ENCODE data around the gene BCL2.

The BCL2 gene

DNA sequence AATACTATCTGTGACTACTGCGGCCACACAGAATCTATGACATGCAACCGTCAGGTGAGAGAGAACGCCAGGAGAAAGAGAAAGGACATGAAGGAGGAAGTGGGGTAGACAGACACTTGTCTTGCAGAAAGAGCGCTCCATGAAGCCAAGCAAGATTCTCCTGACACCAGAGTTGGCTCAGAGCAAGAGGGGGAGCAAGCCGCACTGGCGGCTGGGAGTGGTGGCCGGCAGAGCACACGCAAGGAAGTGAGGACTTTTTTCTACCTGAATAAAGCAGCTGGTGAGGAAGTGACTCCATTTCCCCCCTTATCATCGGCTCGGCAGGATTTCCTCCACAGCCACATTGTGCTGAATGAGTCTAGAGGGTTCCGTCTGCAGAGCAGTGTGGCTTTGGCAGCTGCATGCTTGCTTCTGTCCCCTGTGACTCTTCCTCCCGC, 181.6 kb downstream of the BCL2 start:
- Histone ChIP-seq H2BK12ac (ENCODE audit: low read length) (no peak overlapping the region), H4K8ac (ENCODE audit: low read depth, low read length) (no peak overlapping the region)
- no CpG with 5 or more reads among the region's 12 CpGs for WGBS (ENCODE audit: extremely low coverage, insufficient coverage, insufficient read length)

DNA sequence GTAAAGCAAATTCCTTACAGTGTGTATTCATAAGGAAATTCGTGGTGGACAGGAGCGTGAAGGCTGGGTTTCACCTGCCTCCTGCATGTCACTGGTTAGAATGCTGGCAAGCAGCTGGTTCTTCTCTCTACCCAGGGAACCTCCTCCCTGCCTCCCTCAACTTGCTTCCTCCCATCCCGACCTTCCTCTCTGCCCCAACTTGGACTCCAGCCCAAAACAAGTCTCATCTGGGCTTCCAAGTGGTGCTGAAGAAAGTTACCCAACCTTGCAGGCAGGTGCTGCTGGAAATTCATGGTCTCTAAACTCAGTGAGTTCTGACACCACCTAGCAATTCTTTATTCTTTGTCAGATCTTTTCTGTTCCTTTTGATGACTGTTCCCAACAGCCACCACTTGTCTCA, 184.5 kb downstream of the BCL2 start:
- Histone ChIP-seq H4K8ac (ENCODE audit: low read depth, low read length) (no peak overlapping the region), H3K27ac (ENCODE audit: low read depth, low read length) (no peak overlapping the region), H3K18ac (ENCODE audit: low read length) (no peak overlapping the region), H3K14ac (ENCODE audit: low read length) (no peak overlapping the region), H4K12ac (ENCODE audit: low read depth, low read length) (no peak overlapping the region), H2AFZ (ENCODE audit: insufficient read depth, low read length, poor library complexity) (no peak overlapping the region), H3K9me3 (ENCODE audit: insufficient read depth, low read depth, low read length) (no peaks in the 10 kb centered on the region), H2BK120ac (ENCODE audit: insufficient read depth, low read length, poor library complexity) (no peak overlapping the region), H3K4ac (ENCODE audit: low read depth, low read length) (no peak overlapping the region), H3K4me3 (ENCODE audit: low read depth, low read length) (no peak overlapping the region), H3K23ac (ENCODE audit: low read length) (no peak overlapping the region), H2BK5ac (ENCODE audit: low read depth, low read length, poor library complexity) (no peak overlapping the region), H2BK12ac (ENCODE audit: low read length) (no peak overlapping the region), H3K4me1 (ENCODE audit: control insufficient read depth in 1 of 2, insufficient read depth in 2 of 2, low read length in 2 of 2) (no peaks in the 10 kb centered on the region), H3K9ac (ENCODE audit: low read length) (no peak overlapping the region), H2AK5ac (ENCODE audit: low read length) (no peak overlapping the region), H3K36me3 (ENCODE audit: control insufficient read depth in 1 of 2, insufficient read depth in 2 of 2, low read length in 2 of 2) (no peaks in the 10 kb centered on the region), H4K91ac (ENCODE audit: low read depth, low read length) (no peak overlapping the region), H3K27me3 (ENCODE audit: insufficient read depth, low read length) (no peaks in the 10 kb centered on the region), H3K4me2 (ENCODE audit: low read length) (no peak overlapping the region), H3K79me2 (ENCODE audit: control insufficient read depth, insufficient read depth, low read length, poor library complexity) (no peaks in the 10 kb centered on the region), H3K79me1 (ENCODE audit: low read length) (no peaks in the 10 kb centered on the region)
- WGBS (ENCODE audit: extremely low coverage, insufficient coverage, insufficient read length), result no CpG with 5 or more reads among the region's 3 CpGs
- no peak for DNase-seq

More for the DNA sequence above, 181.6 kb downstream of the BCL2 start:
- Histone ChIP-seq H3K9ac (ENCODE audit: low read length) (no peak overlapping the region), H3K36me3 (ENCODE audit: control insufficient read depth in 1 of 2, insufficient read depth in 2 of 2, low read length in 2 of 2) (no peaks in the 10 kb centered on the region), H2AK5ac (ENCODE audit: low read length) (no peak overlapping the region), H4K12ac (ENCODE audit: low read depth, low read length) (no peak overlapping the region), H3K14ac (ENCODE audit: low read length) (no peak overlapping the region), H2BK5ac (ENCODE audit: low read depth, low read length, poor library complexity) (no peak overlapping the region), H3K4me1 (ENCODE audit: control insufficient read depth in 1 of 2, insufficient read depth in 2 of 2, low read length in 2 of 2) (no peaks in the 10 kb centered on the region), H3K27me3 (ENCODE audit: insufficient read depth, low read length) (no peaks in the 10 kb centered on the region), H3K4me3 (ENCODE audit: low read depth, low read length) (no peak overlapping the region), H3K79me1 (ENCODE audit: low read length) (no peaks in the 10 kb centered on the region), H3K23ac (ENCODE audit: low read length) (no peak overlapping the region), H3K27ac (ENCODE audit: low read depth, low read length) (no peak overlapping the region), H2AFZ (ENCODE audit: insufficient read depth, low read length, poor library complexity) (no peak overlapping the region), H3K9me3 (ENCODE audit: insufficient read depth, low read depth, low read length) (no peaks in the 10 kb centered on the region), H3K4me2 (ENCODE audit: low read length) (no peak overlapping the region), H2BK120ac (ENCODE audit: insufficient read depth, low read length, poor library complexity) (no peak overlapping the region), H4K91ac (ENCODE audit: low read depth, low read length) (no peak overlapping the region), H3K18ac (ENCODE audit: low read length) (no peak overlapping the region), H3K79me2 (ENCODE audit: control insufficient read depth, insufficient read depth, low read length, poor library complexity) (no peaks in the 10 kb centered on the region), H3K4ac (ENCODE audit: low read depth, low read length) (no peak overlapping the region)
- DNase-seq, result no peak

GRCh38 chr18:63132819-63133200, 186.8 kb downstream of the BCL2 start:
- H3K18ac ChIP-seq (ENCODE audit: low read length), result no peak overlapping the region
- no peak overlapping the region for H3K4ac ChIP-seq (ENCODE audit: low read depth, low read length)
- no peak overlapping the region for H3K9ac ChIP-seq (ENCODE audit: low read length)
- no peaks in the 10 kb centered on the region for H3K9me3 ChIP-seq (ENCODE audit: insufficient read depth, low read depth, low read length)
- H3K4me3 ChIP-seq (ENCODE audit: low read depth, low read length), result no peak overlapping the region
- H3K27ac ChIP-seq (ENCODE audit: low read depth, low read length), result no peak overlapping the region
- no CpG with 5 or more reads among the region's 8 CpGs for WGBS (ENCODE audit: extremely low coverage, insufficient coverage, insufficient read length)
- no peak overlapping the region for H3K14ac ChIP-seq (ENCODE audit: low read length)
- H2AK5ac ChIP-seq (ENCODE audit: low read length), result no peak overlapping the region
- H4K12ac ChIP-seq (ENCODE audit: low read depth, low read length), result no peak overlapping the region
- no peak for DNase-seq
- H2BK5ac ChIP-seq (ENCODE audit: low read depth, low read length, poor library complexity), result no peak overlapping the region
- H3K4me2 ChIP-seq (ENCODE audit: low read length), result no peak overlapping the region
- H3K23ac ChIP-seq (ENCODE audit: low read length), result no peak overlapping the region
- no peak overlapping the region for H4K91ac ChIP-seq (ENCODE audit: low read depth, low read length)
- H2BK120ac ChIP-seq (ENCODE audit: insufficient read depth, low read length, poor library complexity), result no peak overlapping the region
- no peak overlapping the region for H2AFZ ChIP-seq (ENCODE audit: insufficient read depth, low read length, poor library complexity)
- no peaks in the 10 kb centered on the region for H3K4me1 ChIP-seq (ENCODE audit: control insufficient read depth in 1 of 2, insufficient read depth in 2 of 2, low read length in 2 of 2)
- no peak overlapping the region for H2BK12ac ChIP-seq (ENCODE audit: low read length)
- H3K79me1 ChIP-seq (ENCODE audit: low read length), result no peaks in the 10 kb centered on the region
- no peaks in the 10 kb centered on the region for H3K79me2 ChIP-seq (ENCODE audit: control insufficient read depth, insufficient read depth, low read length, poor library complexity)
- H3K36me3 ChIP-seq (ENCODE audit: control insufficient read depth in 1 of 2, insufficient read depth in 2 of 2, low read length in 2 of 2), result no peaks in the 10 kb centered on the region
- no peak overlapping the region for H4K8ac ChIP-seq (ENCODE audit: low read depth, low read length)
- H3K27me3 ChIP-seq (ENCODE audit: insufficient read depth, low read length), result no peaks in the 10 kb centered on the region

DNA sequence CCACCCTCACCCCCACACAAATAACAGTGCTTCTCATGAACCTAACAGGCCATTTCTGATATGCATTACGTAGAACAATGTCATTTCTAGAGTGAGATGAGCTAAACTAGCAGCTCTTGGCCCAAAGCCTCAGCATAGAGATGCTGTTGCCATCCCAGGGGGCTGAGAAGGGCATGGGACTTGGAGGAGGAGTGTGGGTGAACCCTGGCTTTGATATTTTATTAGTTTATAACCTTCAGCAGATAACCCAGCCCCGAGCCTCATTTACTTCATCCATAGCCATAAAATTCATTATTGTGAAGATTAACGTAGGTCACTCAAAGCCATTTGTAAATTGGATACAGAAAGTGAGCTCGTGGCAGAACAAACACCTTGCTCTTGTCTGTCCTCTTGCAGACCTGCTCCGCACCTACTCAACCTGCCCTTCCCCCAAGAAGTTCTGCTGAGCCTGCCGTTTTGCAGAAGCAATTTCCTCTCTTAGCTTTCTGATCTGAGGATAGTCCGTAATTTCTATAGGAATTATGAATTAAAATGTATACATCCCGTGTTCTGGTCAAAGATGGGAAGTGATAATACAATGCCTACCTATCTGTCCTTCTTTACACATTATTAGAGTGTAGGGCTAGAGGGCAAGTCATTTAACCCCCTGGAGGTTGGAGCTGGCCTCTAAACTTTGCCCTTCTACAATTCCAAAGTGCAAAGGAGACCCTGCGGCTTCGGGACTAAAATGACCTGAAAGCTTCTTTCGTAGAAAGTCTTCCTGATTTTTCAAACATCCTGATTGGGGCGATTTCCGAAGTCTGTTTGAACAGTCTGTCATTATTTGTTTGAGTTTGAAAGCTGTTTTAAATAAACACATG, 187.4 kb downstream of the BCL2 start:
- Histone ChIP-seq H2BK5ac (ENCODE audit: low read depth, low read length, poor library complexity) (no peak overlapping the region), H3K4me1 (ENCODE audit: control insufficient read depth in 1 of 2, insufficient read depth in 2 of 2, low read length in 2 of 2) (no peaks in the 10 kb centered on the region), H3K9me3 (ENCODE audit: insufficient read depth, low read depth, low read length) (no peaks in the 10 kb centered on the region), H3K36me3 (ENCODE audit: control insufficient read depth in 1 of 2, insufficient read depth in 2 of 2, low read length in 2 of 2) (no peaks in the 10 kb centered on the region), H3K27ac (ENCODE audit: low read depth, low read length) (no peak overlapping the region), H4K8ac (ENCODE audit: low read depth, low read length) (no peak overlapping the region), H3K79me1 (ENCODE audit: low read length) (peaks cover 4% of the 10 kb centered on the region), H3K23ac (ENCODE audit: low read length) (no peak overlapping the region), H3K4me3 (ENCODE audit: low read depth, low read length) (no peak overlapping the region), H3K4ac (ENCODE audit: low read depth, low read length) (no peak overlapping the region), H4K91ac (ENCODE audit: low read depth, low read length) (no peak overlapping the region), H3K14ac (ENCODE audit: low read length) (no peak overlapping the region), H2AK5ac (ENCODE audit: low read length) (no peak overlapping the region), H3K27me3 (ENCODE audit: insufficient read depth, low read length) (no peaks in the 10 kb centered on the region), H3K79me2 (ENCODE audit: control insufficient read depth, insufficient read depth, low read length, poor library complexity) (no peaks in the 10 kb centered on the region), H3K9ac (ENCODE audit: low read length) (no peak overlapping the region), H2BK120ac (ENCODE audit: insufficient read depth, low read length, poor library complexity) (no peak overlapping the region), H3K4me2 (ENCODE audit: low read length) (no peak overlapping the region), H2AFZ (ENCODE audit: insufficient read depth, low read length, poor library complexity) (no peak overlapping the region), H2BK12ac (ENCODE audit: low read length) (no peak overlapping the region), H4K12ac (ENCODE audit: low read depth, low read length) (no peak overlapping the region), H3K18ac (ENCODE audit: low read length) (no peak overlapping the region)
- DNase-seq, result no peak
- WGBS (ENCODE audit: extremely low coverage, insufficient coverage, insufficient read length), result no CpG with 5 or more reads among the region's 13 CpGs

Measured in trophoblast cell (in vitro differentiated cells and primary cell).